Brain microvascular endothelial cell (primary cell): Measurements from ENCODE around the gene ZNF546.
"Not testable (repeated sequence)": the region's sequence is repeated elsewhere in the genome, so short reads cannot be mapped to it uniquely, and the experiment has no call there.

Source experiments
- DNase-seq: peaks from one replicate; pipeline ENCODE4 v3.0.0-alpha.2; 2020
- H3K27ac ChIP-seq: fragments of 250-450 bp; sonication (Bioruptor Pico); 2 replicates; pipeline ENCODE4 v1.5.1; 2020; ENCODE audit warnings: mild to moderate bottlenecking, moderate library complexity
- H3K27me3 ChIP-seq: fragments of 250-450 bp; sonication (Bioruptor Pico); replicated peaks from 2 replicates; pipeline ENCODE4 v1.5.1; 2020; ENCODE audit warnings: mild to moderate bottlenecking
- H3K36me3 ChIP-seq: fragments of 250-450 bp; sonication (Bioruptor Pico); replicated peaks from 2 replicates; pipeline ENCODE4 v1.5.1; 2020; ENCODE audit warnings: mild to moderate bottlenecking
- H3K4me3 ChIP-seq: 2 replicates; pipeline ENCODE4 v1.5.1; 2011; ENCODE audit warnings: low read depth, mild to moderate bottlenecking, control low read depth, low read length, moderate library complexity
- CTCF ChIP-seq: IDR thresholded peaks from 2 replicates; pipeline ENCODE4 v1.5.1; 2011; ENCODE audit warnings: low read depth, mild to moderate bottlenecking, moderate library complexity, low read length, control low read depth, inconsistent platforms; ENCODE audit errors: missing control alignments
- in situ Hi-C: cut with HindIII; loops from 2 replicates; pipeline ENCODE4 v1.10.0; 2017; ENCODE audit warnings: low sequenced_read_pairs, low pct_ligation_motif_present

The ZNF546 gene

GRCh38 chr19:39996811-39997637 lies at the start of gene ZNF546:
Gene ZNF546 (plus strand): TSS chr19:39997060. CDS start chr19:39998327, 1,267 bp downstream.
- H3K27ac ChIP-seq: peak within 1 kb of the TSS; percentile 92
- H3K36me3 ChIP-seq: no peaks in the 10 kb centered on the region
- no peaks in the 10 kb centered on the region for H3K27me3 ChIP-seq
- in situ Hi-C loops: no loop called here
- peak; percentile 89 for DNase-seq
- no peak for TF ChIP-seq CTCF
- peak within 1 kb of the TSS; percentile 90 for H3K4me3 ChIP-seq

DNA sequence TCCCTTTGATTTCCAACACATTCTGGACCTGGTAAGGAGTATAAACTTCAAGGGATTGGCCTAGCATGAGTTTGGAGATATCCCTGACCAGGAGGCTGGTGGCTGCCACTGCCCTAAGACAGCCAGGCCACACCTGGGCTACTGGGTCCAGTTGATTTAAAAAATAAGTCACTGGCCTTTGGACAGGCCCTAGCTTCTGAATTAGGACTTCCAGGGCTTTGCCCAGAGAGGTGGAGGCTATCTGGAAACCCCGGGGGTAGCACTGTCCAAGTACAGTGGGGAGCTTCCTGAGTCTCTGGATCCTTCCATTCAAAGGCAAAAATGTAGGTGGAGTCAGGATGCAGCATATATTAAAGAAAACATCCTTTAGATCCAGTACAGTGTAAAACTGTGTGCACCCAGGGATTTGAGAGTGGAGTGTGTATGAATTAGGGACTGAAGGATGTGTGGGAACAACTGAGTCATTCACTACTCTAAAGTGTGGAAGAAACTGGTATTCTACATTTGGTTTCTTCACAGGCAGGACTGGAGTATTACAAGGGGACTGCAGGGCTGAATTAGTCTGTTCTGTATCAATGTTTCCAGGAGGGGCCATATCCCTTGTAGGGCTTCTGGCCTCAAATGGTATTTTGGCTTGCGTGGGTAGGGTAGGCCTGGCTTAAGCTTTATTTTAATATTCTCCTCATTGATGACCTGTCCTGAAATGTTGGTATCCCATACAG lies 47.7 kb upstream of the ZNF546 start:
- no peaks in the 10 kb centered on the region for H3K36me3 ChIP-seq
- no peak for TF ChIP-seq CTCF
- H3K27me3 ChIP-seq: no peaks in the 10 kb centered on the region
- H3K27ac ChIP-seq: no peak overlapping the region
- DNase-seq: no peak
- in situ Hi-C loops: no loop called here
- H3K4me3 ChIP-seq: no peak overlapping the region

DNA sequence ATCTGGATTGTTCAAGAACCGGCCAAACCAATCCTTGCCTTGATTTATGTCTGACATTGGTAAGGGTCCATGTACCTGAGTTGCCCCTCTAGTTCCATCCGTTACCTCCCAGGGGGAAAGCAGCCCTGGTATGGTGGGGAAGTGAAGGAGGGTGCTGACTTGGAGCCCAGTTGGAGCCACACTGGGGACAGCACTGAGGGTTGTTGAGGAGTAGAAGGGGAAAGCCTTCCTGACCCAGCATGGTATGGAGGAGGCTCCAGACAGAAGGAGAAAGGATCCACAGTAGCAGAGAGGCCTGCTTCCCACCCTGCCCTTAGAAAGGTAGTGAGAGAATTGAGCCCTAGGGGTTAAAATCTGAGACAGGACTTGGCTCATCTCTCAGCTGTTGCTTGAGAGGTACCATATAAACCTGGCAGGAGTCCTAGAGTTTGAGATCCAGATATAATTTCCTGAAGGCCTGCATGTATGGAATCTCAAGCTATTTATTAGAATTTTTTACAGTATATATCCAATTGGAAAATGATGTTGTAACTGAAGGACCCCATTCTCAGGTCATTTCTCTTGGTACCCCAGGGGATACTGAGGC lies 45.7 kb upstream of the ZNF546 start:
- Histone ChIP-seq H3K36me3 (no peaks in the 10 kb centered on the region), H3K27ac (no peak overlapping the region), H3K4me3 (no peak overlapping the region), H3K27me3 (no peaks in the 10 kb centered on the region)
- in situ Hi-C loops: no loop called here
- no peak for DNase-seq
- no peak for TF ChIP-seq CTCF

GRCh38 chr19:39951686-39952085 lies 45.2 kb upstream of the ZNF546 start:
- H3K27me3 ChIP-seq: no peaks in the 10 kb centered on the region
- no peak overlapping the region for H3K27ac ChIP-seq
- DNase-seq: peak; percentile 69
- TF ChIP-seq CTCF: no peak
- H3K4me3 ChIP-seq: no peak overlapping the region
- in situ Hi-C loops: no loop called here
- H3K36me3 ChIP-seq: no peaks in the 10 kb centered on the region

GRCh38 chr19:39953915-39954314 lies 42.9 kb upstream of the ZNF546 start:
- Histone ChIP-seq H3K27me3 (no peaks in the 10 kb centered on the region), H3K27ac (no peak overlapping the region), H3K36me3 (no peaks in the 10 kb centered on the region), H3K4me3 (no peak overlapping the region)
- in situ Hi-C loops: no loop called here
- TF ChIP-seq CTCF: no peak
- DNase-seq: no peak

- H3K4me3 ChIP-seq, H3K36me3 ChIP-seq, in situ Hi-C loops, H3K27me3 ChIP-seq, DNase-seq, H3K27ac ChIP-seq: not testable (repeated sequence)
These were observed 39.0 kb upstream of the ZNF546 start for GRCh38 chr19:39957886-39958285.

DNA sequence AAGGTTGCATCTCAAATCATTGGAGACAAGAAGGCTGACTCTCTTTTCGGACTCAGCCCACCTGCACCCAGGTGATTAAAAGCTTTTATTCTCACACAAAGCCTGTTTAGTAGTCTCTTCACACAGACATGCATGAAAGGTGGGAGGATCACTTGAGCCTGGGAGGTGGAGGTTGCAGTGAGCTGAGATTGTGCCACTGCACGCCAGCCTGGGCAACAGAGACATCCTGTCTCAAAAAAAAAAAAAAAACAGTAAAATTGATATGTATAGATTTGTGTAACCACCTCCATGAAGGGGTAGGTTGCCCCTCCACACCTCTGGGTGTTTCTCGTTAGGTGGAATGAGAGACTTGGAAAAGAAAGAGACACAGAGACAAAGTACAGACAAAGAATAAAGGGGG lies 37.9 kb upstream of the ZNF546 start:
- H3K27me3 ChIP-seq, H3K4me3 ChIP-seq, DNase-seq, H3K27ac ChIP-seq, in situ Hi-C loops, H3K36me3 ChIP-seq: not testable (repeated sequence)

DNA sequence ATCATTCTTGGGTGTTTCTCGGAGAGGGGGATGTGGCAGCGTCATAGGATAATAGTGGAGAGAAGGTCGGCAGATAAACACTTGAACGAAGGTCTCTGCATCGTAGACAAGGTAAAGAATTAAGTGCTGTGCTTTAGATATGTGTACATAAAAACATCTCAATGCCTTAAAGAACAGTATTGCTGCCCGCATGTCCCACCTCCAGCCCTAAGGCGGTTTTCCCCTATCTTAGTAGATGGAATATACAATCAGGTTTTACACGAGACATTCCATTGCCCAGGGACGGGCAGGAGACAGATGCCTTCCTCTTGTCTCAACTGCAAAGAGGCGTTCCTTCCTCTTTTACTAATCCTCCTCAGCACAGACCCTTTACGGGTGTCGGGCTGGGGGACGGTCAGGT lies 37.5 kb upstream of the ZNF546 start:
- H3K4me3 ChIP-seq, in situ Hi-C loops, H3K27me3 ChIP-seq, DNase-seq, H3K27ac ChIP-seq, H3K36me3 ChIP-seq: not testable (repeated sequence)
